ENCODE results near the gene CDK9. TPM values are rescaled to one million over a fixed set of nuclear protein-coding genes. Genes with fewer than 3 reads are reported as not detected.
"Not testable (repeated sequence)": the region's sequence is repeated elsewhere in the genome, so short reads cannot be mapped to it uniquely, and the experiment has no call there.

CDK9 gene
- total RNA-seq, 1 experiment from 2014 or later: 23.1 TPM

DNA sequence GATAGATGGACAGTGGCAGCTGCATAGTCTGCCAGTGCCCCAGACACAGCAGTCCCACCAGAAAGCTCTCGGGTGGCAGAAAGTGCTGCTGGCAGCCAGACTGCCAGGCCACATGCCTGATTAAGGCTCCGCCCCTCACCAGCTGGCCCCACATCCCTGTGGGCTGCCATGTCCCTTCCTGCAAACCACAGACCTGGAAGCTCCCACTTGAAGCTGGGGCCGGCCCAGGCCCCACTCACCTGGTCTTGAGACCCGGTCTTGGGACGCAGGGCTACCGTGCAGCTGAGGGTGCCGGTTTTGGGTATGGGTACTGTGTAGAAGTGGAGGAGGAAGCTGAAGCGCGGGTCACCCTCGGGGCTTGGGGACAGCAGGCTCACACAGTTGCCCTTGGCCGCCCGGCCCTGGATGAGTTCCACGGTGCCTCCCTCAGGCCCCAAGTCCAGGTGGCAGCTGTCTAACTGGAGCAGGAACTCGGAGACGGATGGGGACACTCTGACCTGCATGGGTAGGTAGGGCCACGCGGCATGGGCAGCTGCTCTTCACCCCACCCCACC is 32.1 kb downstream of the CDK9 start:
- DNase-seq (ENCODE audit: extremely low read depth, low read depth): no peak

DNA sequence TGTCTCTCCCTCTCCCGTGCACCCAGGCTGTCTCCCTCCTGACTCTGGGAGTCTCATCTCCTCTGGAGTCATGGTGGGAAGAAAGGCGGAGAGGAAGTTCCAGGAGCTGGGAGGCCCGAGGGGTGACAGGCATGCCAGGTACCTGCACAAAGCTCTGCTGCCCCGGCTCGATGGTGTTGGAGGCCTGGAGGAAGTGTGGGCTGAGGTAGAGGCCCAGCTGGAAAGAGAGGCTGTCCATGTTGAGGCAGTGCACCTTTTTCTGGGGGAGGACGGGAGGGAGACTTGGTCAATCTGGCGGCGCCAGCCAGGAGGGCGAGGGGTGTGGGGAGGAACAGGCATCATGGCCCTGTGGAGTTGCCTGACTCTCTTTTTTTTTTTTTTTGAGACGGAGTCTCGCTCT is 32.7 kb downstream of the CDK9 start:
- DNase-seq (ENCODE audit: extremely low read depth, low read depth): no peak

DNA sequence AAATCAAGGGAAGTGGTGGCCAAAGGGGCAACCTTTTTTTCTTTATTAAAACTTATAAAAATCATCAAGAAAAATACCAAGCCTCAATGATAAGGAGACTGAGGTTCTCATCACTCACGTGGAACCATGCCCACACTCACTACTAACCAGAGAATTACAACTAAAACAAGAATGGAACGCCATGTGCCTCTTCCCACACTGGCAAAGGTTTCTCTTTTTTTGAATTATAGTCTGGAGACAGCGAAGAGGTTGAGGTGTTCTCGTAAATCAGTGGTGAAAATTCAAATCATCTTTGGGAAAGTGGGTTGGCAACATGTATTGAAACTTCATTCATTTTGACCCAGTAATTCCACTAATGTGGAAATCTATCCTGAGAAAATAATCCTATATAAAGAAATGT is 36.3 kb downstream of the CDK9 start:
- DNase-seq (ENCODE audit: extremely low read depth, low read depth): no peak

DNA sequence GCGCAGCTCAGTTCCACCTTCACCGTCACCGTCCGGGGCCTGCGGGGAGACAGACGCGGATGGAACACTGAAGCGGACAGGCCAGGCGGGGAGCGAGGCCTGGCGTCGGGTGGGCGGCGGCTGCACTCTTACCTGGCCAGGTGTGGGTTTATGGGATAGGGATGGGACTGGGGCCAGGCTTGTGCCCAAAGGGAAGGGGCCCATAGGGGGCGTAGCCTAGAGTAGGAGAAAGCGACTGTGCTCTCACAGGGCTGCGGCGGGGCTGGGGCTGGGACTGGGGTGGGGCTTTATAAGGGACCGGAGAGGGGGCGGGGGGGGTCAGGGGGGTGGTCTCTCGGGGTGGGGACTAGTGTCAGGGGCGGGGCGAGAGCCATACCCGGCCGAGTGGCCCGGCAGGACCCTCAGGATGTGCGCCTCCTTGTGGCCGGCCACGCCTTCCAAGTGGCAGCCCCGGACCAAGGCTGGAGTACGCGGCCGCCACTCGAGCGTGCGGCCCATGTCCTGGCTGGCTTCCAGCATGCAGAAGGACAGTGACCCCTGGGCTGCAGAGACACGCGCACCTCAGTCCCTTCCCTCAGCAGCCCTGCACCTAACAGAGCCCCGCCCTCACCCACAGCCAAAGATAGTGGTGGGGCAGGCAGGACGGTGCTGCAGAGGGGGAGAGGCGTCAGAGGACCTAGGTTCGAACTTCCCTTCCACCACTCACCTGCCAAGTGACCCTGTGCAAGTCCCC is 39.7 kb downstream of the CDK9 start:
- no peak for DNase-seq (ENCODE audit: extremely low read depth, low read depth)

DNA sequence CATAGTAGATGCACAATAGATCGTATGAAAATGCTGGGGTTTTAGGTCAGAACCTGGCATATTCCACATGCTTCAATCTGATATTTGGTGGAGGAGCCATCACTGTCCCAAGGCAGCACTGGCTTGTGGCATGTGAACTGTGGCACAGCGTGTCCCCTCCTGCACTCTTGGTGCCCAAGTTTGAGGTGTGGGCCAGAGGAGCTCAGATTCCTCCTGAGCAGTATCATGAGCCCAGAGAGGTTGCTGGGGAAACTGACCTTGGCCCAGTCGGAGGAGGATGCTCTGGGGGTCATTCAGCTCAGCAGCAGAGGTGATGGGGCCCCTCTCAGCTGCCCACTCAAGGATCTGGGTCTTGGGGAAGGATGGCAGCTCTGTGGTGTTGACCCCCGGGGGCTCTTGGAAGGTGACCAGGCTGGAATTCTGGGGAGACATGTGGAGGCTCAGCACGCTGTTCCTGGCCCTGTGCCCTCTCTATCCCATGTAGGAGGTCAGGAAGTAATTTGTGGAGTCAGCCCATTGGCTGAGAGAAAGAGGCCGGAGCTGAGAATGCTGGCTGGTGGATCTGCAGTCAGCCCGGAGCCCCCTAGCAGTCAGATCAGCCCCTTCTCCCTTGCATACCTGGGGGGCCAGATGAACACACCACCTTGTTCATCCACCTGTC is 40.5 kb downstream of the CDK9 start:
- no peak for DNase-seq (ENCODE audit: extremely low read depth, low read depth)

DNA sequence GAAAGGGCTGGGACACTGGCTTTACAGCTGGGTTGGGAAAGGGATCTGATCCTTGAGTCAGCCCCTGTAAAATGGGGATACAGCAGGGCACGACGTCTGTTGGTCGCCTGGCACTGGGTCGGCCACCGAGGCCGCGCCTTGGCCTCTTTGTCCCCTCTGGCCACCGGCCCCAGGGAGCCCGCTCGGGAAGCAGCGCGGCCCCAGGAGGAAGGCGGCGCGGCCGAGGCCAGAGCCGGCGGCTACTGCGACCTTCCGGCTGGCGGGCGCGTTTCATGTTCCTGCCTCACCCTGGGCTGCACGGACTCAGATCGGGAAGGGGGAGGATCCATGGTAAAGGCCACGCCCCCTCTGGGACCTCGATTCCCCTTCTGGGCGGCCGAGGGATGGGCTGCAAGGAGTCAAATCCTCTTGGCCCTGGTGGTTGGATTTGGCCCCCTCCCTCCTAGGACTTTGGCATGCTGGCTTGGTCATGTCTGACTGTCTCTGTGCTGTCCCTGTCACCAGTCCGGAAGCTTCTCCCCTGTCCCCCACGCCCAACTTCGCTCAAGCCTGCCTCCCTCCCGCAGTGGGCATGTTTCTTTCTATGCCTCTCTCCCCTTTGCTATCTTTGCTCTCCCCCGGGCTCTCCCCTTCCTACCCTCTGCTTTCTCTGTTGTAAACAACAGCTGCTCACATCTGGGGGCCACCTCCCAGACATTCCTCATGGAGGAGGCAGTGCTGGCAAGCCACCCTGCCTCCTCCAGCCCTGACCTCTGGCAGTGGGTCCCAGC is 42.6 kb downstream of the CDK9 start:
- no peak for DNase-seq (ENCODE audit: extremely low read depth, low read depth)

DNA sequence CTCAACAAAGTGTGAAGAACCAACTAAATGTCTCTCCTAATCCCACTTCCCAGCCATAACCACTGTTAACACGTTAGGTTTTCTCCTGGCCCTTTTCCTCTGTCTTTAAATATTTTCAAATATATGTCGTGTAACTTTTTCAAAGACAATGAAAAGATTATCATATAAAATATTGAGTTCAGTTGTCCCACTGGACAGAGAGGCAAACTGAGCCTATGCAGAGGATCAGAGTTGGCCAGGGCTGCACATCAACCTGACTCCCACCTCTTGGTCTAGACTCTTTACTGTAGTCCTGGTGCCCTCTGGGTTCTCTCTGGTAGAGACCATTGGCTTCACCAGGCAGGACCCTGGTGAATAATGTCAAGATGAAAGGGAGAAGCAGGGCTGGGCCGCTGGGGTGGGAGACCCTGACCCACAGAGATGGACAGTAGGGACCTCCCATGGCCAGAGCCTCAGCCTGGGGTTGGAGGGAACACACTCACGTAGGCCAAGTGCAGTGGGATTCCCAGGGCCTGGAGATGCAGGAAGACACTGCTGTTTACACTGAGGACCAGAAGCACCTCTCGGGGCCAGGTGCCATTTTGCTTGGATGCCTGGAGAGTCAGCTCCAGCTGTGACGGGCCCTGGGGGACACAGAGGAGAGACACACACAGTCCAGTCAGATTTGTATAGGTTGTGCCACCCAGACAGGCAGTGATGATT is 43.5 kb downstream of the CDK9 start:
- no peak for DNase-seq (ENCODE audit: extremely low read depth, low read depth)

DNA sequence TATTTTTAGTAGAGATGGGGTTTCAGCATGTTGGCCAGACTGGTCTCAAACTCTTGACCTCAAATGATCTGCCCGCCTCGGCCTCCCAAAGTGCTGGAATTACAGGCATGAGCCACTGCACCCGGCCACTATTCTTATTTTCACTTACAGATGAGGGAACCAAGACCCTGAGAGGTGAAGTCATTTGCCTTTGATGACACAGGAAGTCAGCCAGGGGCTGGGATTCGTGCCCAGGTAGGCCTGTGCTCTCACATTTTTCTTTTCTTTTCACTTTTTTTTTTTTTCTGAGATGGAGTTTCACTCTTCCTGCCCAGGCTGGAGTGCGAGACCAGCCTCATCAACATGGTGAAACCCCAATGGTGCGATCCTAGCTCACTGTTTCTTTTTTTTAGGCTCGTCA is 46.4 kb downstream of the CDK9 start:
- DNase-seq (ENCODE audit: extremely low read depth, low read depth): no peak

DNA sequence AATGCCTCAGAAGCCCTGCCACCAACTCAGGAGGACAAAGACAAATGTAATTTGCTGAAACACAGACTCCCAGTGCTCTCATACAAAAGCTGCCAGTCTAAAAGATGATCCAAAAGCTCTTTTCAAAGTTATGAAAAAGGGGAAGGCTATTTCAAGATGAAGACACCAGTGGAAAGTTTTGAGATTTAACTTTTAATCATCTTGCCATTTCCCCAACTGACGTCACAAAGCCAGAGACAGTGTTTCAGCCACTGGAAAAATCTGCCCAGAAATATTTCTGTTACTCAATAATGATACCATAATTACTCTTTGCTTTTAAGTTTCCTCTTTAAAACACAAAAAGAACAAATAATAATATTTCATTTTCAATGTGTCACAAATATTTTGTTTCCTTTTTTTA is 47.7 kb downstream of the CDK9 start:
- no peak for DNase-seq (ENCODE audit: extremely low read depth, low read depth)

DNA sequence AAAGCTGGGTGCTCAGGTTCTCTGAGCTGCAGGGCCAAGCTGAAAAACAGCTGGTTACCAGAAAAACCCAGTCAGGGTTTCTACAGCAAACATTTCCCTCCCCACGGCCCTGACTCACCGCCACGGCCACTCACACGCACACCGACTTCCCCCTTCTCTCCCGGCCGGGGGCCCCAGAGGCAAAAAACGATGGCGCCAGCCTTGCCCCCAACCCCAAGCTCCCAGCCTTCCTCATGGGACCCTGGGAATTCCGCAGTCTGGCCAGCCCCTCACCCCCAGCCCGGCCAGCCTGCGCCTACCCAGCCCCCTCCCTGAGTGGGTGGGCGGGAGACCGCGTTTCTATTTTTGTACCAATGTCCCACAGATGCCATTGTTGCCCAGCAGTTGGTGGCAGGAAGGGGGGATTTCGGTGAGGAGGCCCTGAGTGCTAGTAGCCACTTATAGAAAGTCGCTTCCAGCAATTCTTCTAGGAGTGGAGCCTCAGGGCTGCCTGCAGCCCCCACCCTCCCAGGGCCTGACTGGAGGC is 50.2 kb downstream of the CDK9 start:
- DNase-seq (ENCODE audit: extremely low read depth, low read depth): no peak

DNA sequence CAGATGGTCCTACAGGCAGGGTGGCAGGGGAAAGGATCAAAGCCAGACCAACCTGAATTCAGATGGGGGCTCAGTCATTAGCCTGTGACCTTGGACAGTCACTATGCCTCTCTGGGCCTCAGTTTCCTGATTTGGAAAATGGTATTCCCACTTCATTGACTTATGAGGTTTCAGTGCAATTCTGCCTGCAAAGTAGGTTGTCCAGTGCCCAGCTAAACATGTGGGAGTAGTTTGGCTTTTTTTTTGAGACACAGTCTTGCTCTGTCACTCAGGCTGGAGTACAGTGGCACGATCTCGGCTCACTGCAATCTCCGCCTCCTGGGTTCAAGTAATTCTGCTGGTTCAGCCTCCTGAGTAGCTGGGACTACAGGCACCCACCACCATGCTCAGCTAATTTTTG is 50.7 kb downstream of the CDK9 start:
- not testable (repeated sequence) for DNase-seq (ENCODE audit: extremely low read depth, low read depth)

DNA sequence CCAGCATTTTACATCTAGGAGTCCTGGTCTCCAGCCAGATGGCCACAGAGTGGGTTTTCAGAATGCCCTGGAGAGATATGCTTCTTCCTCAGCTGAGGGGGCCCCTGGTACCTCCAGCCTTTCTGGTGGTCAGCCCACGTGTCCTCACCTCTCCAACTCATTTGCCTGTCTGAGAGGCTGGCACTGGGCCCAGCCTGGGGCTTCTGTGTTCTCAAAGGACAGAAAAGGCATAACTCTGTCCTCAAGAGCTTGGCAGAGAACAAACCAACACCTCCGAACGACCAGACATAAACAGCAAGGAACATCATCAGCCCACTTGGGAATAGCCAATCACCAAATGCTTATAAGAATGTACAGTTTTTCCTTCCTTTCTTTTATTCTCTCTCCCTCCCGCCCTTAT is 51.5 kb downstream of the CDK9 start:
- no peak for DNase-seq (ENCODE audit: extremely low read depth, low read depth)

DNA sequence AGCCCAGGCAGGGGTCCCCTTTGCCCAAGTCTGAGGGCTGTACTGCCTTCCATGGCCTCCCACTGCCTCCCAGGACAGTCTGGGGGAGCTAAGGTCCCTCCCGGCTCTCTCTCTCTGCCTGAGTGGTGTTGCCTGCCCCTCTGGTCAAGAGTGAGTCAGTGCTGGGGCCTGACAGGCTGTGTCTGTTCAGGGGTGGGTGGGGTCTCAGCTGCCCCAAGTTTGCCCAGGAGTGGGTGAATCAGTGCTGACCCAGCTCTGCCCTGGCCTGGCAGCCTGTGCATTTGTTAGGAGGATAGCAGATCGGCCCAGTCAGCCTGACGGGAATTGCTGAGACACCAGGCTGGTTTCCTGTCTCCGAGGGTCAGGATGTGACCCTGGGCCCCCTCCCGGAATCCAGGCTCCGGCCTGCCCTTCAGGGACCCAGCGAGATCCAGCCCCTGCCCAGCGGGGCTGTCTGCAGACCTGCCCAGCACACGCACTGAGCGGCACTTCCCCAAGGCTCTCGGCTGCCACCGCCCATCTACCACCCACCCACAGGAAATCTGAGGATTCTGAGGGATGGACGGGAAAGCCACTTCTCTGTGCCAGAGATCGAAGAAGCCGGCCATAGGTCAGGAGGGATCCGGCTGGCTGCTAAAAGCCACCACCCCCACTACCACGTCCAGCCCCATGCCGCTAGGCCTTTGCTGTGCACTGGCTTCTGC is 52.7 kb downstream of the CDK9 start:
- DNase-seq (ENCODE audit: extremely low read depth, low read depth): no peak

Small RNA genes within 50 kb of the gene (small RNA-seq; reads per million reads assigned to genes)
- gene RF00019: 0 reads per million in 2 experiments

Other genes with a start within 250 kb of the CDK9 start
- gene STXBP1, start 173.8 kb upstream of the CDK9 start, total RNA-seq (2014; rRNA removed; shearing (Covaris generic)): 8.4 and 10.2 TPM in 2 replicates
- gene CFAP157, start 79.0 kb upstream of the CDK9 start, total RNA-seq (2014; rRNA removed; shearing (Covaris generic)): not detected in 2 replicates
- gene PTRH1, start 70.4 kb upstream of the CDK9 start, total RNA-seq (2014; rRNA removed; shearing (Covaris generic)): 12.1 and 13.8 TPM in 2 replicates
- gene TTC16, start 70.0 kb upstream of the CDK9 start, total RNA-seq (2014; rRNA removed; shearing (Covaris generic)): 0.20 TPM in 1 of 2 replicates, not detected in the other
- gene TOR2A, start 50.7 kb upstream of the CDK9 start, total RNA-seq (2014; rRNA removed; shearing (Covaris generic)): 8.9 and 10.5 TPM in 2 replicates
- 0.12 and 0.57 TPM in 2 replicates for gene SH2D3C, start 7.4 kb upstream of the CDK9 start, total RNA-seq (2014; rRNA removed; shearing (Covaris generic))
- gene FPGS, start 16.8 kb downstream of the CDK9 start, total RNA-seq (2014; rRNA removed; shearing (Covaris generic)): 23.9 and 27.5 TPM in 2 replicates
- 11.5 and 12.9 TPM in 2 replicates for gene ENG, start 68.6 kb downstream of the CDK9 start, total RNA-seq (2014; rRNA removed; shearing (Covaris generic))
- gene AK1, start 91.6 kb downstream of the CDK9 start, total RNA-seq (2014; rRNA removed; shearing (Covaris generic)): 36.9 and 41.9 TPM in 2 replicates
- 6.5 and 12.8 TPM in 2 replicates for gene ST6GALNAC6, start 113.6 kb downstream of the CDK9 start, total RNA-seq (2014; rRNA removed; shearing (Covaris generic))
- gene ST6GALNAC4, start 131.0 kb downstream of the CDK9 start, total RNA-seq (2014; rRNA removed; shearing (Covaris generic)): 33.3 and 36.2 TPM in 2 replicates
- 2.8 and 4.5 TPM in 2 replicates for gene PIP5KL1, start 144.7 kb downstream of the CDK9 start, total RNA-seq (2014; rRNA removed; shearing (Covaris generic))
- gene DPM2, start 151.8 kb downstream of the CDK9 start, total RNA-seq (2014; rRNA removed; shearing (Covaris generic)): 31.1 and 39.5 TPM in 2 replicates
- 9.2 and 12.2 TPM in 2 replicates for gene EEIG1, start 195.0 kb downstream of the CDK9 start, total RNA-seq (2014; rRNA removed; shearing (Covaris generic))